Esophagus squamous epithelium (tissue), 4 donors: ENCODE measurements around the gene ACER2.

Experiments used
- POLR2A ChIP-seq, 4 donors: fragments of 450-650 bp; IDR thresholded peaks; one replicate each; pipeline ENCODE4 v1.6.1; 2017; ENCODE audit warnings: antibody characterized with exemption in 4 of 4, mild to moderate bottlenecking in 4 of 4, moderate library complexity in 3 of 4
- TF ChIP-seq, protein P1 (sequence below), 6 experiments: fragments of 450-650 bp in 4 of 6; fragments of 200-600 bp in 2 of 6; sonication (generic) in 2 of 6; IDR thresholded peaks; one replicate each; pipeline ENCODE4 v1.5.1; 2016 to 2019; ENCODE audit warnings: antibody characterized with exemption in 6 of 6, mild to moderate bottlenecking in 4 of 6, moderate library complexity in 4 of 6

DNA sequence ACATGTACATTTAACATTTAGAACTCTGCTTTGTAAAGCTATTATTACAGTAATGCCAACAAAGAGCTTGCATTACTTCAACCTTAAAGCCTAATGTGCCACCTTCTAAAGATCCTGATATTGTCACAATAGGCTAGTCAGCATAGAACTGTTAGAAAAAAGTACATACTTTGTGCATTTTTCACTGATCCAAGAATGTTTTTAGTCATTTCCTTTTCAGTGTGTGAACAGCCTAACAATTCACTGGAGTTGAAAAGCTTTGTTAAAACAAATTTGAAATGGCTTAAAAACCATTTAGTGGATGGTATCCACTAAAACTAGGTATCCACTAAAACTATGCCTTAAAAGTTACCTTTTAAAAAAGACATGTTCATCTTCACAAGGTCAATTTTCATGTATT is 33.3 kb upstream of the ACER2 start:
- TF ChIP-seq, protein P1, sequence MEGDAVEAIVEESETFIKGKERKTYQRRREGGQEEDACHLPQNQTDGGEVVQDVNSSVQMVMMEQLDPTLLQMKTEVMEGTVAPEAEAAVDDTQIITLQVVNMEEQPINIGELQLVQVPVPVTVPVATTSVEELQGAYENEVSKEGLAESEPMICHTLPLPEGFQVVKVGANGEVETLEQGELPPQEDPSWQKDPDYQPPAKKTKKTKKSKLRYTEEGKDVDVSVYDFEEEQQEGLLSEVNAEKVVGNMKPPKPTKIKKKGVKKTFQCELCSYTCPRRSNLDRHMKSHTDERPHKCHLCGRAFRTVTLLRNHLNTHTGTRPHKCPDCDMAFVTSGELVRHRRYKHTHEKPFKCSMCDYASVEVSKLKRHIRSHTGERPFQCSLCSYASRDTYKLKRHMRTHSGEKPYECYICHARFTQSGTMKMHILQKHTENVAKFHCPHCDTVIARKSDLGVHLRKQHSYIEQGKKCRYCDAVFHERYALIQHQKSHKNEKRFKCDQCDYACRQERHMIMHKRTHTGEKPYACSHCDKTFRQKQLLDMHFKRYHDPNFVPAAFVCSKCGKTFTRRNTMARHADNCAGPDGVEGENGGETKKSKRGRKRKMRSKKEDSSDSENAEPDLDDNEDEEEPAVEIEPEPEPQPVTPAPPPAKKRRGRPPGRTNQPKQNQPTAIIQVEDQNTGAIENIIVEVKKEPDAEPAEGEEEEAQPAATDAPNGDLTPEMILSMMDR (IDR thresholded peaks at IDR 0.05): no peak
- TF ChIP-seq POLR2A (IDR thresholded peaks at IDR 0.05): no peak
